Mucosa of stomach (tissue), 1 donor: ENCODE data around the gene KIR2DL3.
"Not testable (repeated sequence)": the region's sequence is repeated elsewhere in the genome, so short reads cannot be mapped to it uniquely, and the experiment has no call there.

Experiments used
- H3K27me3 ChIP-seq: one replicate; pipeline ENCODE4 v1.7.0; 2013; ENCODE audit warnings: mild to moderate bottlenecking, low read length; ENCODE audit not compliant: control insufficient read depth, insufficient read depth
- H3K36me3 ChIP-seq: one replicate; pipeline ENCODE4 v1.7.0; 2013; ENCODE audit warnings: low read length; ENCODE audit not compliant: control insufficient read depth, insufficient read depth
- H3K4me1 ChIP-seq: one replicate; pipeline ENCODE4 v1.7.0; 2013; ENCODE audit warnings: mild to moderate bottlenecking, low read length; ENCODE audit not compliant: control insufficient read depth, insufficient read depth
- H3K4me3 ChIP-seq: one replicate; pipeline ENCODE4 v1.7.0; 2013; ENCODE audit warnings: low read length
- H3K9ac ChIP-seq: one replicate; pipeline ENCODE4 v1.7.0; 2013; ENCODE audit warnings: mild to moderate bottlenecking, low read length, moderate library complexity
- H3K9me3 ChIP-seq: one replicate; pipeline ENCODE4 v1.7.0; 2013; ENCODE audit warnings: mild to moderate bottlenecking, low read length, moderate library complexity; ENCODE audit not compliant: control insufficient read depth
- donor health status: Pancreatic carcinoma.

Gene KIR2DL3

GRCh38 chr19:54778896-54779295 lies 40.6 kb downstream of the KIR2DL3 start:
- H3K9me3 ChIP-seq, H3K4me3 ChIP-seq, H3K9ac ChIP-seq, H3K4me1 ChIP-seq, H3K27me3 ChIP-seq, H3K36me3 ChIP-seq: not testable (repeated sequence)

GRCh38 chr19:54782916-54783315 lies 44.6 kb downstream of the KIR2DL3 start:
- H3K9ac ChIP-seq, H3K9me3 ChIP-seq, H3K27me3 ChIP-seq, H3K4me1 ChIP-seq, H3K36me3 ChIP-seq, H3K4me3 ChIP-seq: not testable (repeated sequence)

- H3K9me3 ChIP-seq, H3K36me3 ChIP-seq, H3K4me1 ChIP-seq, H3K4me3 ChIP-seq, H3K9ac ChIP-seq, H3K27me3 ChIP-seq: not testable (repeated sequence)
Observed at GRCh38 chr19:54786091-54786723, 47.9 kb downstream of the KIR2DL3 start.

GRCh38 chr19:54788154-54788553 lies 49.8 kb downstream of the KIR2DL3 start:
- not testable (repeated sequence) for H3K9ac ChIP-seq, H3K27me3 ChIP-seq, H3K4me3 ChIP-seq, H3K9me3 ChIP-seq, H3K4me1 ChIP-seq, H3K36me3 ChIP-seq

GRCh38 chr19:54790711-54791110 lies 52.4 kb downstream of the KIR2DL3 start:
- no peak overlapping the region for H3K9ac ChIP-seq
- no peaks in the 10 kb centered on the region for H3K27me3 ChIP-seq
- no peaks in the 10 kb centered on the region for H3K36me3 ChIP-seq
- H3K4me1 ChIP-seq = no peaks in the 10 kb centered on the region
- no peak overlapping the region for H3K4me3 ChIP-seq
- H3K9me3 ChIP-seq = no peaks in the 10 kb centered on the region

- H3K9me3 ChIP-seq = no peaks in the 10 kb centered on the region
- no peaks in the 10 kb centered on the region for H3K4me1 ChIP-seq
- no peaks in the 10 kb centered on the region for H3K36me3 ChIP-seq
- H3K27me3 ChIP-seq = no peaks in the 10 kb centered on the region
- H3K4me3 ChIP-seq = no peak overlapping the region
- H3K9ac ChIP-seq = no peak overlapping the region
Observed at GRCh38 chr19:54791476-54791875, 53.2 kb downstream of the KIR2DL3 start.

GRCh38 chr19:54792814-54793213 lies 54.5 kb downstream of the KIR2DL3 start:
- Histone ChIP-seq H3K36me3 (no peaks in the 10 kb centered on the region), H3K4me3 (no peak overlapping the region), H3K4me1 (no peaks in the 10 kb centered on the region), H3K27me3 (no peaks in the 10 kb centered on the region), H3K9me3 (no peaks in the 10 kb centered on the region), H3K9ac (no peak overlapping the region)

GRCh38 chr19:54795758-54796157 lies 57.4 kb downstream of the KIR2DL3 start:
- Histone ChIP-seq H3K4me3 (no peak overlapping the region), H3K9me3 (no peaks in the 10 kb centered on the region), H3K36me3 (no peaks in the 10 kb centered on the region), H3K27me3 (no peaks in the 10 kb centered on the region), H3K9ac (no peak overlapping the region), H3K4me1 (no peaks in the 10 kb centered on the region)
